Activated T-cell treated with anti-CD3 and anti-CD28 coated beads, Interleukin-2, amount 50 U/mL, for 72 hours (primary cell): ENCODE measurements around the gene CLDN15. TPM values are rescaled to one million over a fixed set of nuclear protein-coding genes. Genes with fewer than 3 reads are reported as not detected.

Experiments
- ATAC-seq, 2 donors: fragments of 150-1000 bp; cut with Tn5 transposase; replicated peaks in 1 of 2; 2 replicates each; pipeline ENCODE4 v1.10.0; 2021; ENCODE audit warnings: moderate library complexity in 2 of 2, mild to moderate bottlenecking in 1 of 2
- DNase-seq, 2 donors: peaks; one replicate each; pipeline ENCODE4 v3.0.0; 2021 to 2022; ENCODE audit warnings: mixed read lengths in 1 of 2
- H3K27ac Mint-ChIP-seq: one replicate; pipeline ENCODE4 v1.8.0; 2022; ENCODE audit warnings: mild to moderate bottlenecking, moderate library complexity, mixed read lengths
- H3K27me3 Mint-ChIP-seq: one replicate; pipeline ENCODE4 v1.8.0; 2022; ENCODE audit warnings: low read depth, mixed read lengths
- H3K36me3 Mint-ChIP-seq, 2 donors: one replicate each; pipeline ENCODE4 v1.8.0; 2022; ENCODE audit warnings: mixed read lengths in 2 of 2, mild to moderate bottlenecking in 1 of 2; ENCODE audit not compliant: insufficient read depth in 2 of 2
- H3K4me1 Mint-ChIP-seq: one replicate; pipeline ENCODE4 v1.8.0; 2022; ENCODE audit warnings: low read depth, mixed read lengths
- H3K4me3 Mint-ChIP-seq, 2 donors: one replicate each; pipeline ENCODE4 v1.8.0; 2022; ENCODE audit warnings: mild to moderate bottlenecking in 2 of 2, mixed read lengths in 2 of 2, moderate library complexity in 2 of 2
- H3K9me3 Mint-ChIP-seq, 2 donors: one replicate each; pipeline ENCODE4 v1.8.0; 2022; ENCODE audit warnings: mixed read lengths in 2 of 2
- total RNA-seq, 2 donors: library from RNA; stranded (reverse); gene quantifications; one replicate each; pipeline ENCODE4 v1.2.3, GENCODE V29; 2022

CLDN15 gene
- total RNA-seq, 2 donors from 2014 or later: 27.8 to 28.7 TPM

DNA sequence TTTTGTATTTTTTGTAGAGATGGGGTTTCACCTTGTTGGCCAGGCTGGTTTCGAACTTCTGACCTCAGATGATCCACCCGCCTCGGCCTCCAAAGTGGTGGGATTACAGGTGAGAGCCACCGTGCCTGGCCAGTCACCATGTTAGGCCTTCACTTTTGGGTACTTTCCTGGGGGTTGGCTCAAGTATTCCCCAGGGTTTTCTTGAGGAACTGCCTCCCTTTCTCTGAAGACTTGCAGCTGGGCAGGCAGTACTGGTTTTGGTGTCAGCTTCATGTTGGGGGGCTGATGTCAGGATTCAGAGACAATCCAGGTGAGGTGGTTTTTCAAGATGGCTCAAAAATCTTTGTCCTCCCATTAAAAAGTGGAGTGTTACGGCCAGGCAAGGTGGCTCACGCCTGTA, 12.0 kb downstream of the CLDN15 start:
- H3K36me3 Mint-ChIP-seq: peaks cover 0 to 5% of the 10 kb centered on the region in 2 donors
- no peak for DNase-seq

GRCh38 chr7:101223528-101223927, 14.1 kb downstream of the CLDN15 start:
- peaks cover 0 to 5% of the 10 kb centered on the region in 2 donors for H3K36me3 Mint-ChIP-seq
- no peaks in the 10 kb centered on the region for H3K27me3 Mint-ChIP-seq

More for the DNA sequence above, 12.0 kb downstream of the CLDN15 start:
- peaks cover 8% of the 10 kb centered on the region for H3K4me1 Mint-ChIP-seq
- no peak overlapping the region for H3K27ac Mint-ChIP-seq
- H3K27me3 Mint-ChIP-seq: no peaks in the 10 kb centered on the region
- ATAC-seq: no peak
- no peak overlapping the region for H3K4me3 Mint-ChIP-seq
- H3K9me3 Mint-ChIP-seq: no peaks in the 10 kb centered on the region

GRCh38 chr7:101222275-101222830, 15.2 kb downstream of the CLDN15 start:
- no peak for DNase-seq
- H3K27me3 Mint-ChIP-seq: no peaks in the 10 kb centered on the region
- peaks cover 26% of the 10 kb centered on the region for H3K4me1 Mint-ChIP-seq
- ATAC-seq: no peak
- H3K9me3 Mint-ChIP-seq: no peaks in the 10 kb centered on the region
- no peak overlapping the region for H3K4me3 Mint-ChIP-seq
- peaks cover 0 to 4% of the 10 kb centered on the region in 2 donors for H3K36me3 Mint-ChIP-seq
- no peak overlapping the region for H3K27ac Mint-ChIP-seq

More at GRCh38 chr7:101223528-101223927, 14.1 kb downstream of the CLDN15 start:
- ATAC-seq: no peak
- H3K9me3 Mint-ChIP-seq: no peaks in the 10 kb centered on the region
- no peak overlapping the region for H3K4me3 Mint-ChIP-seq
- peaks cover 23% of the 10 kb centered on the region for H3K4me1 Mint-ChIP-seq
- no peak for DNase-seq
- H3K27ac Mint-ChIP-seq: no peak overlapping the region

- H3K27ac Mint-ChIP-seq: no peak overlapping the region
- peaks cover 0 to 3% of the 10 kb centered on the region in 2 donors for H3K36me3 Mint-ChIP-seq
- no peak for DNase-seq
- peaks cover 42% of the 10 kb centered on the region for H3K4me1 Mint-ChIP-seq
- no peaks in the 10 kb centered on the region for H3K27me3 Mint-ChIP-seq
- H3K4me3 Mint-ChIP-seq: no peak overlapping the region
- H3K9me3 Mint-ChIP-seq: no peaks in the 10 kb centered on the region
- ATAC-seq: no peak
These were observed 17.3 kb downstream of the CLDN15 start for GRCh38 chr7:101220295-101220694.

- DNase-seq (no peak), ATAC-seq (peak in 1 of 2 donors; percentile 16)
- Mint-ChIP-seq H3K27me3 (no peaks in the 10 kb centered on the region), H3K36me3 (peaks cover 0 to 2% of the 10 kb centered on the region in 2 donors), H3K4me3 (peak overlapping the region; percentile 96 to 99), H3K27ac (peak overlapping the region; percentile 88), H3K4me1 (peaks cover 42% of the 10 kb centered on the region), H3K9me3 (no peaks in the 10 kb centered on the region)
These were observed 19.1 kb downstream of the CLDN15 start for GRCh38 chr7:101218236-101219125.

DNA sequence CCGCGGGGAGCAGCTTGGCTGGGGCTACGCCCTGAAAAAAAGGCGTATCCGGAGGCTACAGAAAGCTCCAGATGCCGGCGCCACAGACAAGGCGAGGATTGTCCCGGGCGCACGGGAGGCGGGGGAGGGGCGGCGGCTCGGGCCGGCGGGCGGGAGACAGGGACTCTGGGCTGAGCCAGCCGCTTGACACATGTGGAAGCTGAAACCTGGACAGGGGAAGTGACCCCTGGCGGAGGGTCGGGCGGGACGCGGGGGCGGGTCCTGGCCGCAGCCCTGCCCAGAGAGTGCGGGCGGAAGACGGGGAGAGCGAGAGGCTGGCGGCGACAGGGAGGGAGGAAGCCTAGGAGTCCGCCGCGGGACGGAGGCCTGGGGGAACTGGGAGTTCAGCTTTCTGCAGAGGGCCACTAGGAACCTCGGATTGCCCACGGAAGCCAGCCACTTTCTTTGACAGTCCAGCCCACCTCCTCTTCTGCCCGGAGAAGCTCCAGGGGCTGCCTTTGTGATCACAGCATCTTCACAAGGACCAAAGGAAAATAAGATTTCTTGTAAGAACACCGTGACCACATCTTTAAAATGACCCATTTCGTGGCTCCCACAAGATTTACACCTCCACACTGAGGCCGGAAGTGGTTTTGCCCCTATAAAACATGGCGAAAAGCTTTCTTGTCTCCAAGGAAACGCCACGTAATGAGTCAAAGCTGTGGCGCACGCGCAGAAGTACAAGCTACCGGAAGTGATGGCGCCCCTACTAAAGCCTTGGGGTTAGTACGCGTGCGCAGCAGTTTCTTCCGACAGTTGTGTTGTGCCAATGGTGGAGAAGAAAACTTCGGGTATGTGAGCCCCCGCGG, 20.0 kb downstream of the CLDN15 start, which contains the start of the genes PLOD3 and ZNHIT1:
PLOD3 (minus strand) TSS at position 194 of the 848 bp plus-strand sequence. CDS start 307 bp downstream, outside the sequence.
ZNHIT1 (plus strand) TSS at position 778 of the 848 bp plus-strand sequence; CDS start at position 809, 31 bp downstream.
- peak; percentile 94 to 95 for DNase-seq
- Mint-ChIP-seq H3K4me1 (peaks cover 42% of the 10 kb centered on the region), H3K9me3 (no peaks in the 10 kb centered on the region), H3K27ac (peak within 1 kb of the TSS; percentile 88), H3K36me3 (peaks cover 0 to 2% of the 10 kb centered on the region in 2 donors), H3K4me3 (peak within 1 kb of the TSS; percentile 96 to 99), H3K27me3 (no peaks in the 10 kb centered on the region)
- peak; percentile 81 to 84 for ATAC-seq

DNA sequence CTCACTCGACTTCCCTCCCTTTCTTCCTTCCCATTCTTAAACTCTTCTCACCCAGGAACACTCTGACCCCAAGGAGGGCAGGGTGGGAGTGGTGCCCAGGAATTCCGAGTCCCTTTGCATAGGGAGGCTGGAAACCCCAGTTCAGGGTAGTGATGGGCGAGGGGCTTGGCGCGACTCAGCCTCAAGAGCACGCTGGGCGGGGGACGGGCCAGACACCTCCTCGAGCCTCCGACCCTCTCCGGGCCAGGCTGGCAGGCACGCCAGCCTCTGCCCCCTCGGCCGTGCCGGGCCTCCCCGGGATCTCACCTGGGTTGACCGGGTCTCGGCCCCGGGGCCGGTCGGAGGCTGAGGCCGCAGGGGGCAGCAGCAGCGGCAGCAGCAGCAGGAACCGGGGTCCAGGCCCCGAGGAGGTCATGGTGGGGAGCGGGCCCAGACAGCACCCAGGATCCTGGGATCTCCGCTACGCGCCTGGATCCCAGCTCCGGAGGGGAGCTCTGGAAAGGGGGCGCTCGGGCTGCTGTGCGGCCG, 20.7 kb downstream of the CLDN15 start:
- H3K36me3 Mint-ChIP-seq: no peaks in the 10 kb centered on the region
- ATAC-seq (peak; percentile 14 to 22), DNase-seq (peak in 1 of 2 donors; percentile 15)
- peaks cover 40% of the 10 kb centered on the region for H3K4me1 Mint-ChIP-seq
- peak overlapping the region; percentile 96 to 99 for H3K4me3 Mint-ChIP-seq
- H3K27me3 Mint-ChIP-seq: no peaks in the 10 kb centered on the region
- H3K27ac Mint-ChIP-seq: no peak overlapping the region
- H3K9me3 Mint-ChIP-seq: no peaks in the 10 kb centered on the region

DNA sequence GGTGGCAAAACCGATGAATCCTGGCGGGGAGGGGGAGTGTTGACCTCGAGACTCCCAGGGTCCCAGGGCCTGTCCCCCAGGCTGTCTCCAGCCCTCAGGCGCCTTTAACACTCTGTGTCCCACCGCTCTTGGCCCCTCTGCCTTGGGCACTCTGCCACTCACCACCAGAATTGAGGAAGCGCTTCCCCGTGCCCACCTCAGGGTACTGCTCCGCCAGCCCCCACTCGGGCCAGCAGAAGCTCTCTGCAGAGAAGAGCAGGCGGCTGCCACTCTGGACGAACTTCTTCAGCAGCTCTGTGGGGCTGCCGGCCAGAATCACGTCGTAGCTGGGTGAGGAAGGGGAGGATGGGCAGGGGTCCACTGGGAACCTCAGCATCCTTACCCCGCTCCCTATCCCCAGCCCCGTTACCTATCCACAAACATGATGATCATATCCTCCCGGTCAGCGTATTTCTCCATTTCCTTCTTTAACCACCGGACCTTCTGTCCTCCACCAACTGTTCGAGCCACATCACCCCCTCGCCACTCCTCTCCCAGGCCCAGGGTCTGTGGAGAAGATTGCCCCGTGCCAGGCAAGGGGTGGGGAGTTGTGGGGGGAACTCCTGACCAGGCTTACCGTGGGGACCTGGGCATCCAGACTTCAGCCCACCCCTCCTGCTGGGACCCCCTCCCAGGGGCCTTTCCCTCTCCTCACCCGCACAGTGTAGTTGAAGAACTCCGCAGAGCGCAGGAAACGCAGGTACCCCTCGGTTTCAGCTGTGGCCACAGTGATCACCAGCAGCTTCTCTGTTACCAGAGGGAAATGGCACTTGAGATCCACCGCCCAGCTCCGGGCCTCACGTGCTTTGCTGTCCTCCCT, 21.4 kb downstream of the CLDN15 start:
- no peak overlapping the region for H3K27ac Mint-ChIP-seq
- DNase-seq (no peak), ATAC-seq (no peak)
- no peaks in the 10 kb centered on the region for H3K9me3 Mint-ChIP-seq
- H3K27me3 Mint-ChIP-seq: no peaks in the 10 kb centered on the region
- H3K4me1 Mint-ChIP-seq: peaks cover 34% of the 10 kb centered on the region
- peak overlapping the region; percentile 96 to 99 for H3K4me3 Mint-ChIP-seq
- H3K36me3 Mint-ChIP-seq: no peaks in the 10 kb centered on the region

DNA sequence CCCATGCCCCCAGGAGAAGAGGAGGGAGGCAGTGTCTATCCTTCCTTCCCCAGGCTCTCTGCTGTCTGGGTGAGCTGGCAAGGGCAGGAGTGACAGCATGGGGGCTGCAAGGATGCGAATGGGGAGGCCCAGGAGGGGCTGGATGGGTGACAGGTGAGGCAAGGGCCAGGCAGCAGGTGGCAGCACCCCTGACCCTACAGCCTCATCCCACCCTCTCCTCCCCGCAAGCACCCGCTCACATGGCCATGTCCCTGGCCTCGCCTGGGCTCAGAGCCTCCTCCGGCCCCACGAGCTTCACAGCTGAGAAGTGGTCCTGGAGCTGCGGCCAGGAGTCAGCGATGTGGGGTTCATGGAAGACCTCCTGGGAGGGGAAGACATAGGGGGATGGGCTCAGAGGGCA, 25.6 kb downstream of the CLDN15 start:
- H3K27me3 Mint-ChIP-seq: no peaks in the 10 kb centered on the region
- H3K27ac Mint-ChIP-seq: no peak overlapping the region
- DNase-seq (no peak), ATAC-seq (no peak)
- H3K4me1 Mint-ChIP-seq: peaks cover 16% of the 10 kb centered on the region
- peaks cover 0 to 2% of the 10 kb centered on the region in 2 donors for H3K36me3 Mint-ChIP-seq
- no peak overlapping the region for H3K4me3 Mint-ChIP-seq
- no peaks in the 10 kb centered on the region for H3K9me3 Mint-ChIP-seq

DNA sequence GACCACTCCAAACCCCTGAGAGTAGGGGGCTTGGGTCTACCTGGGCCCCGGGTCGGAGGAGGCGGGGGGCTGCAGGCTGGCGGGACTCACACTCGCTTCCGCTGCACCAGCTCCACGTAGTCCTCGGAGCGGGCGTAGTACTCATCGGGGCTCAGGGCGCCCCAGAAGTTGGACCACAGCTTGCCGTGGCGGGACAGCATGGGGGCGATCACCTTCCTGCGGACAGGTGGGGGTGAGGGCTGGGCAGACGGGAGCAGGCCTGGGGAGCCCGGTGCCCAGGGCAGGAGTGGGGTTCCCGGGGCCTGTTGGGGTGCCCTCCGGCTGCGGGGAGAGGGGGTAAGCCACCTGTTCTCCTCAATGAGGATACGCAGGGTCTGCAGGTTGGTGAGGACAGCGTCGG, 26.1 kb downstream of the CLDN15 start:
- H3K36me3 Mint-ChIP-seq: peaks cover 0 to 2% of the 10 kb centered on the region in 2 donors
- no peak for ATAC-seq
- H3K27me3 Mint-ChIP-seq: no peaks in the 10 kb centered on the region
- peaks cover 11% of the 10 kb centered on the region for H3K4me1 Mint-ChIP-seq
- no peak overlapping the region for H3K27ac Mint-ChIP-seq
- DNase-seq: no peak
- H3K9me3 Mint-ChIP-seq: no peaks in the 10 kb centered on the region
- H3K4me3 Mint-ChIP-seq: no peak overlapping the region

GRCh38 chr7:101210143-101210542, 27.5 kb downstream of the CLDN15 start:
- Mint-ChIP-seq H3K27me3 (no peaks in the 10 kb centered on the region), H3K4me1 (no peaks in the 10 kb centered on the region), H3K36me3 (peaks cover 0 to 2% of the 10 kb centered on the region in 2 donors), H3K27ac (no peak overlapping the region), H3K9me3 (no peaks in the 10 kb centered on the region), H3K4me3 (no peak overlapping the region)
- ATAC-seq: no peak
- no peak for DNase-seq

DNA sequence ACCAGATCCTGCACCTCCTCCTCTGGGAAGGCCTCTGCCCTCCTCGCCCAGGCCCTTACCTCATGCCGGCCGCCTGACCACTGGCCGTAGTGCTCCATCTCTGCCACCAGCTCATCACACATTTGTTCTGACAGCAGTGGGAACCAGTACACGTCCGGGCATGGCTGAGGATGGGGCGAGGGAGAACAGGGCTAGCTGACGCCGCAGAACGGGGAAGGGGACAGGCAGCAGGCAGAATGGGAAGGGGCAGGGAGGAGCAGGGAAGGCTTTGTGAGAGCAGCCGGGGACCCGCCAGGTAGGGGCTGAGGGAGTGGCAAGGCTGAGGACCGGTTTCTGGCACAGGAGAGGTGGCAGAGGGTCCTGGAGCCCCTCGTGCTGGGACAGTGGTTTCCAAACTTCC, 28.8 kb downstream of the CLDN15 start:
- no peak overlapping the region for H3K27ac Mint-ChIP-seq
- H3K9me3 Mint-ChIP-seq: no peaks in the 10 kb centered on the region
- peaks cover 6% of the 10 kb centered on the region for H3K27me3 Mint-ChIP-seq
- DNase-seq (no peak), ATAC-seq (no peak)
- peaks cover 0 to 2% of the 10 kb centered on the region in 2 donors for H3K36me3 Mint-ChIP-seq
- H3K4me3 Mint-ChIP-seq: no peak overlapping the region
- peaks cover 6% of the 10 kb centered on the region for H3K4me1 Mint-ChIP-seq
